Renal pelvis (tissue), 4 donors: ENCODE results near the gene BFSP2. TPM values are rescaled to one million over a fixed set of nuclear protein-coding genes. Genes with fewer than 3 reads are reported as not detected.
"Not testable (repeated sequence)": the region's sequence is repeated elsewhere in the genome, so short reads cannot be mapped to it uniquely, and the experiment has no call there.

Experiments
- DNase-seq: peaks from one replicate; pipeline ENCODE4 v3.0.0-alpha.2; 2013
- polyA plus RNA-seq, 3 donors: library from polyadenylated mRNA; unstranded; fragments of 120-200 nt; gene quantifications; one replicate each; pipeline ENCODE4 v1.2.1, GENCODE V29; 2013; ENCODE audit not compliant: insufficient read length in 3 of 3

BFSP2 gene
- polyA plus RNA-seq, 3 donors = 0.13 to 0.28 TPM; not detected in 1

DNA sequence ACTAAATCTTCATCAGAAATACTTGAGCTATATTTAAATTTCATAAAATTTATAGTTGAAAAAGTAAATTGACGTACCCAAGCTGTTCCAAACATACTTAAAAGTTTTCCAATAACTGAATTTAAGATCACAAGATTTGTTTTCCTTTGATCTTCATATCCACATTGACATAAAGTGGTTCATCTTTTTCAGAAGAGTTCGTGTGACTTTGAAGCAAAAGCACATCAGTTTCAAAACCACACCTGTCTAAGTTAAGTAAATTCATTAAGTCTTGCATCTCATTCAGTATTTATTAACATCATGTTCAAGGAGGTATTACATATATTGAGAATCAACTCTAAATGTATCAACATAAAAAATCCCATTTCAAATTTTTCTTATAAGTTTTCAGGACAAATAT is 79.5 kb downstream of the BFSP2 start:
- no peak for DNase-seq

DNA sequence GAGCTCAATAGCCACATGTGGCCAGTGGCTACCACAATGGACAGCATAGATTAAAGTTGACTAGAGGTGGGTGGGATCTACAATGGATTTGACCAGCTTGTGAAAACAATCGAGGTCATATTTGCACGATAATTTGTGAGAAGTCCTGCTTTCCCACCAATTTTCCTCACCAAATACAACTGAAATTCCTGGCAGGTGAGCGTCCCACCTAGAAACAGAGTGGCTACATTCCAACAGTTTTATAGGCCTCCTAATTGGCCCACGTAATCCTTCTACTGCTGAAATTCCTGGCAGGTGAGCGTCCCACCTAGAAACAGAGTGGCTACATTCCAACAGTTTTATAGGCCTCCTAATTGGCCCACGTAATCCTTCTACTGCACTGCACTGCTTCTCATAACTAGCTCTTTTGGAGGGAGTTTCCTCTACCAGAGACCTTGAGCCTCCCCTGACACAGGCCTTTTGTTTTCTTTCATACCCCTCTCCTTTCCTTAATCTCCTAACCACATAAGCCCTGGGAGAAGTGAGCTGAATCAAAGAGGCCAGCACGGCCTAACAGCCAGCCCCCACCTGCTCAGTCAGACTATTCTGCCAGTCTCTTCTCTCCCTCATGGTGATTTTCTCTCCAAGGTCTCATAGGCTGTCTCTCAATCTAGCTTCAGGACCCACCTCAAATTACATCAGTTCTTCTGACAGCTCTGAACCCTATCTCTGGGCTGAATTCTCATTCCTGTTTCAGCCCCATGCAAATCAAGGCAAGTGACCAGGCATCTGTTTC is 80.2 kb downstream of the BFSP2 start:
- peak; percentile 11 for DNase-seq

DNA sequence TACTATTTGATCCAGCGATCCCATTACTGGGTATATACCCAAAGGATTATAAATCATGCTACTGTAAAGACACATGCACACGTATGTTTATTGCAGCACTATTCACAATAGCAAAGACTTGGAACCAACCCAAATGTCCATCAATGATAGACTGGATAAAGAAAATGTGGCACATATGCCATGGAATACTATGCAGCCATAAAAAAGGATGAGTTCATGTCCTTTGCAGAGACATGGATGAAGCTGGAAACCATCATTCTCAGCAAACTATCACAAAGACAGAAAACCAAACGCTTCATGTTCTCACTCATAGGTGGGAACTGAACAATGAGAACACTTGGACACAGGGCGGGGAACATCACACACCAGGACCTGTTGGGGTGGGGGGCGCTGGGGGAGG is 82.6 kb downstream of the BFSP2 start:
- DNase-seq = not testable (repeated sequence)

DNA sequence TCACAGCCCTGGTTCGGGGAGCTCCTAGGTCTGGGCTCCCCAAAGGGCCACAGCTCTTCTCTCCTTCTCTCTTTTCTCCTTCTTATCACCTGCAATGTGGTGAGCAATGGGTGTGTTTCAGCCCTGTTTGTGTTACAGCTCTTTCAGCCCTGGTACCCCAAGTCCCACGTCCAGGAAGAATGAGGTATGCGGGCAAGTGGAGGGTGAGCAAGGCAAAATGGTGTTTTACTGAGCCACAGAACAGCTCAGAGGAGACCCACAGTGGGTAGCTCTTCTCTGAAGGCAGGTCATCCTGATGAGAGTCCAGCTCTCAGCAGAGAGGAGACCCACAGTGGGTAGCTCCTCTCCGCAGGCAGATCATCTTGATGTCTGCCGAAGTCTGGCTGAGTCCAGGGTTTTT is 86.8 kb downstream of the BFSP2 start:
- DNase-seq = no peak

DNA sequence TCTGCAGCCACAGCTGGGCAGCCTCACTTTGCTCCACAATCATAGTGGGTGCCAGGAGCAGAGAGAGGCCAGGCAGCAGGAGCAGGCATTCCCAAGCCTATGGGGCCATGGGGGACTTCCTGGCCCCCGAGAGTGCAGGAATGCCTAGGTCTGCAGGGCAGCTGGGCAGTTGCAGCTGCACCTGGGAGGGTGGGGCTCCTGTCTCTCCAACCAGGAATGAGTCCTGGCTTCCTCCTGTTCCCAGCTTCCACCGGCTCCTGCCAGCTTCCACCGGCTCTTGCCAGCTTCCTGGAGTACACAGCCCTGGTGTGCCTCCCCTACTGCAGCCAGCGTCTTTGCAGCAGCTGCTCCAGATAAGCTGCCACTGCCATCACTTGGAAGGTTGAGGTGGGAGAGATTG is 87.3 kb downstream of the BFSP2 start:
- DNase-seq = no peak

DNA sequence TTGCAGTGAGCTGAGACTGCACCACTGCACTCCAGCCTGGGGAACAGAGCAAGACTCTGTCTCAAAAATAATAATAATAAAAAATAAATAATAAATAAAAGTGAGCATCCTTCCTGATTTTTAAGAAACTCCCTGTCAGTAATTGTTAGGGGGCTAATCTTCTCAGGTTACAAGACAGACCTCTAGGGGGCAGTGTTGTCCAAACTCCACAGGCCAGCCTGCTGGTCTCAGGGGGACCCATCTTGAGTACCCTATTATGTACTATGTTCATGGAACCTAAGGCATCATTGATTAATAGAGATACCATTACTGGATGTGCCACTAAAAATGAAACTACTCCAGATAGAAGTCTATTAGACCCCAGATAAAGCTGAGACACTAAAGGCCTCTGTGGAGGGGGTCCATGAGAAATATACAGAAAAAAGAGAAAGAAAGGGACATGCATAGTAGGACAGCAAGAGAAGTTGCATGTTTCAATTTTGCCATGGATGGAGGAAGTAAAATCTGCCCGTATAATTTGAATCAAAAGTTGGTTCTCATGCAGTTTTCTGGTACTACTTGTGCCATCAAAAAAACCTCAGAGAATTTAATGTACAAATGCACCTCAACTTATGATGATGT is 88.2 kb downstream of the BFSP2 start:
- no peak for DNase-seq

DNA sequence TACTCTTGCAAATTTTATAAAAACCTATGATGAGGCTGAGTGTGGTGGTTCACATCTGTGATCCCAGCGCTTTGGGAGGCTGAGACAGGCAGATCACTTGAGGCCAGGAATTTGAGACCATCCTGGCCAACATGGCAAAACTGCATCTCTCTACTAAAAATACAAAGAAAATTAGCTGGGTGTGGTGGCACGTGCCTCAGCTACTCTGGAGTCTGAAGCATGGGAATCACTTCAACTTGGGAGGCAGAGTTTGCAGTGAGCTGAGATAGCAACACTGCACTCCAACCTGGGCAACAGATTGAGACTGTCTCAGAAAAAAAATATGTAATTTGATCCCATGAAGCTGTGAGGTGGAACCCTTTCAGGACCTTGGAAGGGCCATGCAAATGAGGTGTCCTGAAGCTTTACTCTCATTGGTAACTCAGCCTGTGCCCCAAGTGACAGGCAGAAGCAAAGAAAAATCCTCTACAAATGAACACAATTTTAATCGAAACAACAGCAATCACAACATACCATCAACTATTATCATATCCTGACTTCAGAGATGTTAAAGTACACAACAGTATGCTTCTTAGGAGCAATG is 89.0 kb downstream of the BFSP2 start:
- peak; percentile 48 for DNase-seq

DNA sequence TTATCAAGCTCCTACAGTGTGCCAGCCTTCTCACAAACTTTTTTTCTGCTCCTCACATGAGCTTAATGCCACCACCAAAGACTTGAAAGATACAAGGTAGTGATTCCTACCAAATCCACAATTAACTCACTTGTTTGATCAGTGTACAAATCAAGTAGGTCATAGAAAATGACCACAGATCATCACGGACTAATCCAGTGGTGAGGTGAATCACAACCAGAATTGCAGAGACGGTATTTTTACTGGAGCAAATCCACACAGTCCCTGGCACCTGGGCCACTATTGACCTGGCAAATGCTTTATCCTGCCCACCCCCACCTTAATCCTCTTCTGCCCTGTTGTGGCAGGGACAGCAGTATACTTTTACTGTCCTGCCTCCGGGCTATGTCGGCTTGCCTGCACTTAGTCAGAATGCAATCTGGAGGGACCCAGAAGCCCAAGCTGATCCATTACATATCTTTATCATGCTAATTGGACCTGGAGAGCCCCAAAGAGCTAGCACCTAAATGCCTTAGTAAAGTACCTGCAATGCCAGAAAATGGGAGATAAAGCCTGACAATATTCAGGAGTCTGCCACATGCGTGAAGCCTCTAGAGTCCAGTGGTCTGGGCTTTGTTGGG is 89.7 kb downstream of the BFSP2 start:
- no peak for DNase-seq

DNA sequence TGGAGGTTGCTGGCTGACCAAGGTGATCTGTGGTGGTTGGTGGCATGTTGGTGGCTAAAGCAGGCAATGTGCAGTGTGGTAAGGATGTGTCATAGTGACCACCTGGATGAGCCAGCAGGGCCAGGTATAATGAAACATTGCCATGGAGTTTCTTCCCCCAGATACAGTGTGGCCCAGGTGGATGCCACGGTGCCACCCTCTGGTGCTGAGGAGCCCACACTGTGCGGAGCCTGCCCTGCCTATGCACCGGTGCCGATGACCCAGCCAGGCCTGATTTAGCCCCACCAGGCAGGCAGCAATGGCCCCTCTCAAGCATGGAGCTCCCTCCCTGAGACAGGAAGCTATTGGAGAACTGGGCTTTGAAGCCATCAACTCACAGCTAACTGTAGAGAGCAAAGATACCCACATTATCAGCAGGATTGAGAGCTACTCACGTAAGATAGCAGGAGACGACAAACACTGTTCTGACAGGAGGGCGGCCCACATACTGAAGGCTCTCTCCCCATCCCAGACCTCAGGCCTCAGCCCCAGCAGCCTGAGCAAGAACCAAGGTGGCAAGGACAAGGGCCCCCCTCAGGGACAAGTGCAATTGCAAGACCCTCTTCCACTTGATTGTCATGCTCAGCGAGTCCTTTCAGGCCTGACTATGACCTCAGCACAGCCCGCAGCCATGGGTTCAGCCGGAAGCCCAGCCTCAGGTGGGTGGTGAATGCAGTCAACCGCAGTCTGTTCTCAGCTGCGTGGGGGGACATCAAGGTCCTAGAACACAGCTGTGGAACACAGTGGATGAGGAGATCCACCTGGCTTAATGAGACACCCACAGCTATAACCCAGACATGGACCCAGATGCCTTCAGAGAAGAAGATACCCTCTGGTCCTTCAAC is 90.9 kb downstream of the BFSP2 start:
- no peak for DNase-seq

DNA sequence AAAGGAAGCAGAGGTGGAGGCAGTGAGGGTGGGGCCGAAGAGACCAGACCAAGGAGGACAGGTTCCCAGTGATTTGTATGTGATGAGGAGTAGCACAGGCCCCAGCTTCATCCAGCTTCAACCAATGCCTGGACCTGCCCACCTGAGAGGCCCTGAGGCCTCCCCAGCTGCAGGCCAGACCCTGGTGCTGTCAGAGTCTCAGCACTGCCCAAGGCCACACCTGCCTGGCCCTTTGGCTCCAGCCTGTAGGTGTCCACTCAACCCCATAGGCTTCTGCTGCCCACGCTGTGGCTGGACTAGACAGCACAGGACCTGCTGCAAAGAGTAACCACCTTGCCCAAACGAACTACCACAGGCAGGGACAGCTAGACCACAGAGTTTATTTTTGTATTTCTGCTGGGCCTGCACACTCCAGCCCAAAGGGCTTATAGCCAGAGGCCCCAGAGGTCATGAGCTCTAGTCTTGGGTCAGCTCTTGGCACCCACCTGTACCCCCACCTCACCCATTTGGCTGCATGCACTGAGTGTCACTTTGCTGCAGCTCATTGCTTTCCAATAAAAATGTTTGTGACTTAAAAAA is 91.7 kb downstream of the BFSP2 start:
- DNase-seq = no peak

DNA sequence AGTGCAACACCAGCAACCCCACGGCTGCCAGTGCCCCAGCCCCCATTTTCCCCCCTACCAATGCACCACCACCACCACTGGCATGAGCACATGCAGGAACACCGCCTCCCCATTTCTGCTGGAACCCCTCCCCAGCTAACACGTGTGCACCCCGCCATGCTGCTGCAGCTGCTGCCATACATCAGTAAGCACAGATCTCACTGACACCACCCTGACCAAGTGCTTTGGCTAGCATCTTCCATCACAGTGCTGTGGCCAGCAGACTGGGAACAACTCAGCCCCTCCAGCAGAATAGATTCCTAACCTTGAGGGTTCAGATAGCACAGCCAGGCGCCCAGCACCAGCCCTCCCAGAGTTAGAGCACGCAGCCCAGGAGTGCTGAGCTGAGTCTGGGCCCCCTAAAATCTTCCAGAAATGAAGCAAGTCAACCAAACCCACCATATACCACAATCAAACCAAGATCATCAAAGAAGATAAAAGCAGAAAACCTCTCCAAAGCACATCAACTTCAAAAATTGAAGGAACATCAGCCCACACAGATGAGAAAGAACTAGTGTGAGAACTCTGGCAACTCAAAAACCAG is 92.4 kb downstream of the BFSP2 start:
- DNase-seq = no peak

DNA sequence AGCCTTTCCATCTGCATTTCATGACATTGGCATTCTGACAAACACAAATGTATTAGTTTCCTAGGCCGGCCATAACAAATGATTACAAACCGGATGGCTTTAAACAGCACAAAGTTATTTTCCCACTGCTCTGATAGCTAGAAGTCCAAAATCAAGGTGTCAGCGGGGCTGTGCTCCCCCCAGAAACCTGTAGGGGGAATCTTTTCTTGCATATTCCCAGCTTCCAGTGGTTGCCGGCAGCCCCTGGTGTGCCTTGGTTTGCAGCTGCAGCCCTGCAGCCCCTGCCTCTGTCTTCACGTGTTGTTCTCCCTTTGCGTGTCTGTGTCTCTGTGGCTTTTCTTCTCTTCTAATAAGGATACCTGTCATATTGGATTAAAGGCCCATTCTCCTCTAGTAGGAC is 94.6 kb downstream of the BFSP2 start:
- no peak for DNase-seq

DNA sequence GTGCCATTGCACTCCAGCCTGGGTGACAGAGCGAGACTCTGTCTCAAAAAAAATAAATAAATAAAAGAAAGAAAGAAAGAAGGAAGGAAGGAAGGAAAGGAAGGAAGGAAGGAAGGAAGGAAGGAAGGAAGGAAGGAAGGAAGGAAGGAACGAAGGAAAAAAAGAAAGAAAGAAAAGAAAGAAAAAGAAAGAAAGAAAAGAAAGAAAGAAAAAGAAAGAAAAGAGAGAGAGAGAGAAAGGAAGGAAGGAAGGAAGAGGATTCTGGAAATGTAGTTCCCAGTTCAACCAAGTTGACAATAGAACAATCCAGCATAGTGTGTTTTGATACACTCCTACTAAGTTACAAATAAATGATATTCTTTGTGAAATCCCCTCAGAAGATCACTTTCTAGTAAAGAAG is 102.7 kb downstream of the BFSP2 start:
- not testable (repeated sequence) for DNase-seq

DNA sequence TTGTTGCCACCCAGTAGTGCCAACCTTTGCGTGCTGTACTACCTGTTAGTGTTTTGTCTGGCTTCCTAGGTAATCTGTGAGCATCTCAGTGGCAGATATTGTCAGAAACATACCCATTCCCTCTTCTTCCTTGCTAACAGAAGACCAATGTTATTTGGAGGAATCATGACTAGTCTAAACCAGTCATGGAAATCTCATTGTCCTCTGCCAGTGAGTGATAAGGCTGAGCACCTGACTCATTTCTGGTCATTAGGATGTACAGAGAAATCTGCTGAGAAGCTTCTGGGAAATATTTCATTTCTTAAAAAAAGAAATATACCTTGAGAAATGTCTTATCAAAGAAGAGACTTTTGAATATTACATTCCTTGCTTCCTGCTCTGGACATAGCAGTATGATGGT is 103.6 kb downstream of the BFSP2 start:
- no peak for DNase-seq

DNA sequence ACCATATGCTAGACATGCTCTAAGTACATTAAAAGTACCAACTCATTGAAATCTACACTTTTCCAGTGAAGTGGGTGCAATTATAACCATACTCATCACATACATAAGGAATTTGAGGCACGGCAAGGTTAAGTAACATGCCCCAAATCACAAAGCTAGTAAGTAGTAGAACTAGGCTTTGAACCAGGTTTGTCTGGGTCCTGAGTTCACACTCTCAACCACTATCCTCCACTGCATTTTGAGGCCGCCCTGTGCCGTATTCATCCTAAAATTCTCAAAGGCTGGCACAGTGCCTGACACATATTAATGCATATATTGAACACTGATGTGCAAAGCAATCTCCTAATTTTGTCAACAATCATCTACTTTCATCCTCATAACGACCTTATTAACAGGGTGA is 104.9 kb downstream of the BFSP2 start:
- DNase-seq = no peak

DNA sequence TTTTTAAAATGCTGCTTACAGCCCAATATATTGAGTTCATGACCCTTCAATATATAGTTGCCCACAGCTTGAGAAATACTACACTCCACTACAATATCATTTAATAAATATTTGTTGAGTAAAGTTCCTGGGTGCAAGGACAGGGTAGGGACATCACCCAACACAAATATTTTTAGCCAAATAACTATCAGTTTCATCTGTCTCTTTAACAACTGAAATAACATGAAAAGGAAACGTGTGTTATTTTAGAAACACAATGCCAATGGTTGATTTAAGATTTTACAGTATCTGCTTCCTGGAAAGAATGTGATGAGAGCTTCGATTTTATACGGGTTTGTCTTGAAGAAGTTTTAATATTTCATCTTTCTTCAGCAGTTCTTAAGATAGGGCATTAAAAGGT is 106.0 kb downstream of the BFSP2 start:
- no peak for DNase-seq

DNA sequence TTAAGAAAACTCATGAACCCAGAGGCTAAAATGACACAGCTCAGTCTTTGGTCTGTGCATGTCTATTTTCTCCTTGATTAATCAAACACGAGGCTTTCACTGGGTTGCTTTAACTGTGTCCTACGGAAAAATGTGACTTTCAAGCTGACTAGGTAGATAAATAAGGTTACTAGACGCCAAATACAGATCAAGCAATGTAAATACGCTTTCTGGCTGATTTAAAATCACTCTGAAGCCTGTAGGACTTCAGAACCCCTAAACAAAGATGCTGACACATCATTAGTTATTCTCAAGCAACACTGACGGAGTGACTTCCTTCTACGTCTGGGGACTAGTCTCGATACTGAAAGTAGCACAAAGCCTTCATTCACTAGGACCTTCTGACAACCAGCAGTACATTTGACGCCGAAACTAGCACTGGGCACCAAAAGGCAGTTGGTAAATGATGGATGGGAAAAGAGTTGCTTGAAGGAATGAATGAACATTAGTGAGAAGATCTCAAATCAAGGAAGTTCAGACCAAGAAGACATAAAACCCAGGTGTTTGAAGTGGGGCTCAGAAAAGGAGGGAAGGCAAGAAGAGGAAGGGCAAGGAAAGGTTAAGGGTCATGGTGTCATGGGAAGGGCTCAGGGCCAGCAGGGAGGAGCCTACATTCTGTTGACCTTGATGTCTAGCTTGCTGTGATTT is 106.5 kb downstream of the BFSP2 start:
- DNase-seq = no peak

DNA sequence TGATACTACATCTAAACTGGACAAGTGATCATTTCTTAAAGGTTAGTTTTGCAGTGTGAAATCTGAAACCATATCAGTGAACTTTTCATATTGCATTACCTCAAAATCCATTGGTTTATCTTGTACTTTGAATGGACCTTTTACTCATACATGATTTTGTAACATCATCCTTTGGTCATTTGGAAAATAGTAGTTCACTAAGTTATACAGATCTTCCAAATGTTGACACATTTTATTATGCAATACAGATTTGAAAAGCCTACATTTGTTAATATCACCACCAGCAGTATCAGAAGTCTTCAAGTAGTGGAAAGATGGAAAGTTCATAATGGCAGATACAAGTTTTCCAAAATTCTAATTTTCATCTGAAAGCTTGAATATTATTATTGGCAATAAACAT is 109.6 kb downstream of the BFSP2 start:
- DNase-seq = no peak

DNA sequence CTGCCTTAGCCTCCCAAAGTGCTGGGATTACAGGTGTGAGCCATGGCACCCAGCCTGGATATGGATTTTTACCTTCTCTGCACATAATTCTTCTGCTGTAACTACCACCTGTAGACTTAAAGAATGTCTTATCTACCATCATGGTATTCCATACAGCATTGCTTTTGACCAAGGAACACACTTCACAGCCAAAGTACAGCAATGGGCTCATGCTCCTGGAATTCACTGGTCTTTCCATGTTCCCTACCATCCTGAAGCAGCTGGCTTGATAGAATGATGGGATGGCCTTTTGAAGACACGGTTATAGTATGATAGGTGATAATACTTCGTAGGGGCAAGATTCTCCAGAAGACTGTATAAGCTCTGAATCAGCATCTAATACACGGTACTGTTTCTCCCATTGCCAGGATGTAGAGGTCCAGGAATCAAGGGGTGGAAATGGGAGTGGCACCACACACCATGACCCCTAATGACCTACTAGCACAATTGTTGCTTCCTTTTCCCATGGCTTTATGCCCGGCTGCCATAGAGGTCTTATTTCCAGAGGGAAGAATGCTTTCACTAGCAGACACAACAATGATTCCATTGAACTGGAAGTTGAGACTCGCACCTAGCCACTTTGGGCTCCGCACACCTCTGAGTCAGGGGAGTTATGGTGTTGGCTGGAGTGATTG is 112.7 kb downstream of the BFSP2 start:
- DNase-seq = no peak

DNA sequence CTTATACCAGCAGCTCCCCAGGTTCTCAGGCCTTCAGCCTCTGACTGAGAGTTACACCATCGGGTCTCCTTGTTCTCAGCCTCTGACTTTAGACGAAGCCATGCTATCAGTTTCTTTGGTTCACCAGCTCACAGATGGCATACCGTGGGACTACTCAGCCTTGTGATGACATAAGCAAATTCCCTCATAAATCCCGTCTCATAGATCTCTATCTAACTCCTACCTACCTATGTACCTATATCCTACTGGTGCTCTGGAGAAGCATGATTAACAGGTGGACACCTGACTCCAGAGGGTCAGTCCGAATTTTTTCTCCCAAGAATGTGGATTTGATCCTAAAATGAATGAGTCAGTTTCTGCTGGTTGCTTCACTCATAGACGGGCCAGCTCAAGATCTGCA is 114.6 kb downstream of the BFSP2 start:
- DNase-seq = no peak
